Measurements from ENCODE around the gene ACP7.

- TF ChIP-seq, protein P1, sequence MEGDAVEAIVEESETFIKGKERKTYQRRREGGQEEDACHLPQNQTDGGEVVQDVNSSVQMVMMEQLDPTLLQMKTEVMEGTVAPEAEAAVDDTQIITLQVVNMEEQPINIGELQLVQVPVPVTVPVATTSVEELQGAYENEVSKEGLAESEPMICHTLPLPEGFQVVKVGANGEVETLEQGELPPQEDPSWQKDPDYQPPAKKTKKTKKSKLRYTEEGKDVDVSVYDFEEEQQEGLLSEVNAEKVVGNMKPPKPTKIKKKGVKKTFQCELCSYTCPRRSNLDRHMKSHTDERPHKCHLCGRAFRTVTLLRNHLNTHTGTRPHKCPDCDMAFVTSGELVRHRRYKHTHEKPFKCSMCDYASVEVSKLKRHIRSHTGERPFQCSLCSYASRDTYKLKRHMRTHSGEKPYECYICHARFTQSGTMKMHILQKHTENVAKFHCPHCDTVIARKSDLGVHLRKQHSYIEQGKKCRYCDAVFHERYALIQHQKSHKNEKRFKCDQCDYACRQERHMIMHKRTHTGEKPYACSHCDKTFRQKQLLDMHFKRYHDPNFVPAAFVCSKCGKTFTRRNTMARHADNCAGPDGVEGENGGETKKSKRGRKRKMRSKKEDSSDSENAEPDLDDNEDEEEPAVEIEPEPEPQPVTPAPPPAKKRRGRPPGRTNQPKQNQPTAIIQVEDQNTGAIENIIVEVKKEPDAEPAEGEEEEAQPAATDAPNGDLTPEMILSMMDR (IDR thresholded peaks at IDR 0.05; ENCODE audit: low read length), result no peak
- no peak for TF ChIP-seq EZH2 (optimal IDR thresholded peaks at IDR 0.05; ENCODE audit: low read depth, low read length)
Measured at GRCh38 chr19:39158646-39159260, 74.6 kb downstream of the ACP7 start.
